Epithelial cell of esophagus (primary cell): Measurements from ENCODE around the gene TENT5D.
"Not testable (repeated sequence)": the region's sequence is repeated elsewhere in the genome, so short reads cannot be mapped to it uniquely, and the experiment has no call there.

Experiments
- DNase-seq: peaks from one replicate; pipeline ENCODE4 v3.0.0; 2010; ENCODE audit warnings: low read depth
- H3K4me3 ChIP-seq: 2 replicates; pipeline ENCODE4 v1.5.1; 2011; ENCODE audit warnings: mild to moderate bottlenecking, low read length, control low read depth
- TF ChIP-seq, protein P1 (sequence below): IDR thresholded peaks from 2 replicates; pipeline ENCODE4 v1.5.1; 2011; ENCODE audit warnings: low read depth, mild to moderate bottlenecking, low read length, control low read depth, inconsistent platforms; ENCODE audit not compliant: insufficient read depth; ENCODE audit errors: missing control alignments

TENT5D gene

DNA sequence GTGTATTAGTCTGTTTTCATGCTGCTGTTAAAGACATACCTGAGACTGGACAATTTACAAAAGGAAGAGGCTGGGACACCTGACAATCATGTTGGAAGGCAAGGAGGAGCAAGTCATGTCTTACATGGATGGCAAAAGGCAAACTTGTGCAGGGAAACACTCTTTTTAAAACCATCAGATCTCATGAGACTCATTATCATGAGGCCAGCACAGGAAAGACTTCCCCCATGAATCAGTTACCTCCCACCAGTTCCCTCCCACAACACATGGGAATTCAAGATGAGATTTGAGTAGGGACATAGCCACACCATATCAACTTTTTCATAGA, 11.2 kb downstream of the TENT5D start:
- TF ChIP-seq, protein P1, sequence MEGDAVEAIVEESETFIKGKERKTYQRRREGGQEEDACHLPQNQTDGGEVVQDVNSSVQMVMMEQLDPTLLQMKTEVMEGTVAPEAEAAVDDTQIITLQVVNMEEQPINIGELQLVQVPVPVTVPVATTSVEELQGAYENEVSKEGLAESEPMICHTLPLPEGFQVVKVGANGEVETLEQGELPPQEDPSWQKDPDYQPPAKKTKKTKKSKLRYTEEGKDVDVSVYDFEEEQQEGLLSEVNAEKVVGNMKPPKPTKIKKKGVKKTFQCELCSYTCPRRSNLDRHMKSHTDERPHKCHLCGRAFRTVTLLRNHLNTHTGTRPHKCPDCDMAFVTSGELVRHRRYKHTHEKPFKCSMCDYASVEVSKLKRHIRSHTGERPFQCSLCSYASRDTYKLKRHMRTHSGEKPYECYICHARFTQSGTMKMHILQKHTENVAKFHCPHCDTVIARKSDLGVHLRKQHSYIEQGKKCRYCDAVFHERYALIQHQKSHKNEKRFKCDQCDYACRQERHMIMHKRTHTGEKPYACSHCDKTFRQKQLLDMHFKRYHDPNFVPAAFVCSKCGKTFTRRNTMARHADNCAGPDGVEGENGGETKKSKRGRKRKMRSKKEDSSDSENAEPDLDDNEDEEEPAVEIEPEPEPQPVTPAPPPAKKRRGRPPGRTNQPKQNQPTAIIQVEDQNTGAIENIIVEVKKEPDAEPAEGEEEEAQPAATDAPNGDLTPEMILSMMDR: no peak
- no peak overlapping the region for H3K4me3 ChIP-seq
- no peak for DNase-seq

DNA sequence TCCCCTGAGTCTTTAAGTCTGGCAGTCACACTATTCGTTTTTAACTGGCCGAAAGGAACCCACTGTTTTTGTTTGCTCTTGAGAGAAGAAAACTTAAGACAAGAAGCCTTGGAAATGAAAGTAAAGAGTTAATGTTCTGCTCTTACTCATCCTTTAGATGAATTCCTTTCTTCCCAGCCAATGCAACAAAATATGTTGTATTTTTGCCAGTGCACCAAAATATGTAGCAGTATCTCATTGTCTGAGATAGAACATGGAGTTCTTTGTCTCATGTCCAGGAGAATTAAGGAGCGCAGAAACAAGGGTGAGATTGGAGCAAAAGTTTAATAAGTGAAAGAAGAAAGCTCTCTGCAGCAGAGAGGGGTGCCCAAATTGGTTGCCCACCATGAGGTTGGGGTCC, 12.2 kb downstream of the TENT5D start:
- H3K4me3 ChIP-seq: no peak overlapping the region
- TF ChIP-seq, protein P1: no peak
- DNase-seq: no peak

DNA sequence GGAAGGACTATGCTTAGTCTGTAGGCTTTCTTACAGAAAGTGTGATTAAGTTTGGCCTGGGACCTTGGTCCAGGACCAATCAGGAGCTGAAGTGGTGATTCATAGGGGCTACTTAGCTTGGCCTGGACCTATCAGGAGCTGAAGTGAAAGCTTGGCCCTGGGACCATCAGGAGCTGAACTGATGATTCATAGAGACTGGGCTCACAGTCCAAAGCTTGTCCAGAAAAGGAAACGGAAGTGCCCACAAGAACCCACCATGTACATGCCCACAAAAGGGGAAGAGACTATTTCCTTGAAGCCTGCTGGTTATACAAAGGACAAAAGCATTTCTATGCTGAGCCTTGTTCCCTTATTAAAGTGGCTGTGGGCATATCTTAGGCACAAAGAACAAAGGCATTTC, 12.6 kb downstream of the TENT5D start:
- no peak overlapping the region for H3K4me3 ChIP-seq
- no peak for DNase-seq
- TF ChIP-seq, protein P1: no peak

DNA sequence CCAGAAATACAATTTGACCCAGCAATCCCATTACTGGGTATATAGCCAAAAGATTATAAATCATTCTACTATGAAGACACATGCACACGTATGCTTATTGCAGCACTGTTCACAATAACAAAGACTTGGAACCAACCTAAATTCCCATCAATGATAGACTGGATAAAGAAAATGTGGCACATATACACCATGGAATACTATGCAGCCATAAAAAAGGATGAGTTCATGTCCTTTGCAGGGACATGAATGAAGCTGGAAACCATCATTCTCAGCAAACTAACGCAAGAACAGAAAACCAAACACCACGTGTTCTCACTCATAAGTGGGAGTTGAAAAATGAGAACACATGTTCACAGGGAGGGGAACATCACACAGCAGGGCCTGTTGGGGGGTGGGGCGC, 47.9 kb downstream of the TENT5D start:
- not testable (repeated sequence) for H3K4me3 ChIP-seq, DNase-seq

DNA sequence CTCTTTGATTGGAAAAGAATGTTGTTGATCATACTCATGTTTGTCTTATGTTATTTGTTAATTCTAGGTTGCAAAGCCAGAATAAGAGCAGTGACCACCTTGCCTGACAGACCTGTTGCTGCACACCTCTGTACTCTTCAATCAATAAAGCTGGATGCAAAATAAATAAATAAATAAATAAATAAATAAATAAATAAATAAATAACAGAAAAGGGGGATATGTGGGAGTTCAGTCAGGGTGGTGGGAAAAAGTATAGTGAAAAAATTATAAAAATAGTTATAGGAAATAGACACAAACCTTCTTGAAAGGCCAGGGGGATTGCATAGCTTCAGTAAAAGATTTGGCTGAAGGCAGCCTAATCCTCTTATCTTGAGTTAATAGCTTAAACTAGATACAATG, 51.3 kb downstream of the TENT5D start:
- no peak for DNase-seq
- H3K4me3 ChIP-seq: no peak overlapping the region
- TF ChIP-seq, protein P1: no peak

DNA sequence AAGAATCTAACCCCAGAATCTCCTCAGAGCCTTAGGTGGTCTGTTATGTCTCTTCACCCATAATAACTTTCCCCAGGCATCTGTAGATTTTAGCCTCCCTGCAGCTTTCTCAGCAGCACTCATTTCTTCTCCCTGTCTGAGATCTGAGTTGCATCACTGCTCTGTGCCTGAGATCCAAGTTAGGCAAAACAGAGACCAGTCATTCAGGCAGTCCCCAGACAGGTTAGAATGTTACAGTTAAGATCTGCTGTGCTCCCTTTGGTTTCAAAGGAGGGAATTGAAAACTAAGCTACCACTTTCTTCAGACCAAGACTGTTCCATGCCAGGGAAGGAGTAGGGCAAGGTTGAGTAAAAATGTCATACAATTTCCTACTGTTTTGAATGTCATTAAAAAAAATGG, 65.3 kb downstream of the TENT5D start:
- H3K4me3 ChIP-seq: no peak overlapping the region
- TF ChIP-seq, protein P1: no peak
- DNase-seq: no peak

DNA sequence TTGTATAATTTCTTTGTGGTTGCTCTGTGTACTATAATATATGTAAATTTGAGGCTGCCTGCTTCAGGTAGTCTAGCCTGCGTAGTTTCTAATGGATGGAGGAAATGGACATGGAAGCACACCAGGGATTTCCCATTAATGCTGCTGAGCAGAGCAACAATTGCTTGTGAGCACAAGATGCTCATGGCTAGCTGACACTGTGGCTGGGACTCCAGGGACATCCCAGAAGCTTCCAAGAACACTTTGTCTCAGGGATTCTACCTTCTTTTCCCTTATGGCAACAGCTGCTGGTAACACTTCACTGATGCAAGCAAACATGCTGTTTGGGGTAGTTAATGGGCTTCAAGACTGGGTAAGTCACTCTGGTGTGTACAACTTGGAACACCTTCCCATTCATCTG, 66.1 kb downstream of the TENT5D start:
- TF ChIP-seq, protein P1: no peak
- DNase-seq: no peak
- no peak overlapping the region for H3K4me3 ChIP-seq

DNA sequence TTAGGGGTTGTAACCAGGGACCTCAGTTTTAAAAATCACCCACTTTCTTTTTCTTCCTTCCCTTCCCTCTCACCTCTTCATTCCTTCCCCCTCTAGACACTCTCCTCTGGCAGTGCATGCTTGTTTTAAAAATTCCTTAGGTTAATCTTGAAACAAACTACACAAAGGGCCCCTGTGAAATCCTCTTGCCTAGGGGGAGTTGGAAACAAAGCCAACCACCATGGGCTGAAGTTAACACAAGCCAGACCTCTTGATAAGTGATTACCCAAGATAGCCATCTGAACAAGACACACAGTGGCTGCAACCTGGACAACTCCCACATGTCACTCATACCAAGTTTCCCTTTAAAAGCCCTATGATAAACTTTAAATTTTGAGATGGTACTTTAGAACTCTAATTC, 68.9 kb downstream of the TENT5D start:
- H3K4me3 ChIP-seq: no peak overlapping the region
- no peak for DNase-seq
- TF ChIP-seq, protein P1: no peak
